HG03108 (cell line): ENCODE results near the gene KCNMB4.
"Not testable (repeated sequence)": the region's sequence is repeated elsewhere in the genome, so short reads cannot be mapped to it uniquely, and the experiment has no call there.

Experiments
- ATAC-seq: cut with Tn5 transposase; IDR thresholded peaks from one replicate; pipeline ENCODE4 v1.9.1; 2021; ENCODE audit warnings: moderate library complexity; ENCODE audit not compliant: unreplicated experiment

The KCNMB4 gene

GRCh38 chr12:70367258-70368141, 1.4 kb downstream of the KCNMB4 start:
- no peak for ATAC-seq

- no peak for ATAC-seq
Measured at GRCh38 chr12:70372881-70373280, 6.8 kb downstream of the KCNMB4 start.

GRCh38 chr12:70379846-70380245, 13.8 kb downstream of the KCNMB4 start:
- ATAC-seq = no peak

GRCh38 chr12:70383484-70383883, 17.4 kb downstream of the KCNMB4 start:
- no peak for ATAC-seq

- no peak for ATAC-seq
Measured at GRCh38 chr12:70383886-70384285, 17.8 kb downstream of the KCNMB4 start.

GRCh38 chr12:70386771-70387170, 20.7 kb downstream of the KCNMB4 start:
- ATAC-seq = no peak

GRCh38 chr12:70389678-70390077, 23.6 kb downstream of the KCNMB4 start:
- no peak for ATAC-seq

- ATAC-seq = not testable (repeated sequence)
Measured at GRCh38 chr12:70392631-70393030, 26.5 kb downstream of the KCNMB4 start.

GRCh38 chr12:70393787-70394499, 27.9 kb downstream of the KCNMB4 start:
- ATAC-seq = no peak

- no peak for ATAC-seq
Measured at GRCh38 chr12:70398002-70398401, 31.9 kb downstream of the KCNMB4 start.

- no peak for ATAC-seq
Measured at GRCh38 chr12:70398862-70399261, 32.8 kb downstream of the KCNMB4 start.

GRCh38 chr12:70399311-70399710, 33.2 kb downstream of the KCNMB4 start:
- ATAC-seq = no peak

- no peak for ATAC-seq
Measured at GRCh38 chr12:70400124-70400523, 34.0 kb downstream of the KCNMB4 start.

- ATAC-seq = no peak
Measured at GRCh38 chr12:70402597-70402996, 36.5 kb downstream of the KCNMB4 start.

- ATAC-seq = no peak
Measured at GRCh38 chr12:70403826-70404225, 37.7 kb downstream of the KCNMB4 start.

GRCh38 chr12:70408004-70408790, 42.1 kb downstream of the KCNMB4 start:
- no peak for ATAC-seq

GRCh38 chr12:70415987-70416386, 49.9 kb downstream of the KCNMB4 start:
- ATAC-seq = no peak

- no peak for ATAC-seq
Measured at GRCh38 chr12:70417121-70417520, 51.0 kb downstream of the KCNMB4 start.

- ATAC-seq = no peak
Measured at GRCh38 chr12:70418101-70418500, 52.0 kb downstream of the KCNMB4 start.

GRCh38 chr12:70422631-70423030, 56.5 kb downstream of the KCNMB4 start:
- ATAC-seq = no peak

- ATAC-seq = no peak
Measured at GRCh38 chr12:70426620-70427019, 60.5 kb downstream of the KCNMB4 start.
